ENCODE data around the gene IQCE. TPM values are rescaled to one million over a fixed set of nuclear protein-coding genes. Genes with fewer than 3 reads are reported as not detected.

Gene IQCE
- total RNA-seq, 1 experiment from 2014 or later = 21.4 TPM

GRCh38 chr7:2611922-2612321, 53.1 kb downstream of the IQCE start:
- DNase-seq (ENCODE audit: low read depth, low spot score) = no peak
- Histone ChIP-seq H3K27ac (ENCODE audit: low read depth, low read length) (no peak overlapping the region), H3K4me2 (ENCODE audit: low read length) (no peak overlapping the region), H3K36me3 (ENCODE audit: control insufficient read depth in 1 of 2, insufficient read depth in 2 of 2, low read length in 2 of 2) (no peaks in the 10 kb centered on the region), H3K9me2 (ENCODE audit: insufficient read depth) (no peaks in the 10 kb centered on the region), H3K4me1 (ENCODE audit: control insufficient read depth in 1 of 2, insufficient read depth in 2 of 2, low read length in 2 of 2) (peaks cover 3 to 11% of the 10 kb centered on the region in 2 experiments; a peak in 3 of 4 replicates), H3K4me3 (replicated peaks in 1 of 2; ENCODE audit: low read depth in 1 of 2, low read length in 2 of 2) (no peak overlapping the region), H3K27me3 (ENCODE audit: insufficient read depth, low read length) (no peaks in the 10 kb centered on the region), H3K9me3 (ENCODE audit: control insufficient read depth in 1 of 2, insufficient read depth in 1 of 2, low read depth in 1 of 2, low read length in 2 of 2) (no peaks in the 10 kb centered on the region), H2AFZ (ENCODE audit: low read depth, low read length, poor library complexity, severe bottlenecking) (no peak overlapping the region), H3K79me2 (ENCODE audit: insufficient read depth, low read length) (no peaks in the 10 kb centered on the region), H4K20me1 (ENCODE audit: insufficient read depth) (no peaks in the 10 kb centered on the region), H3K9ac (ENCODE audit: low read length) (no peak overlapping the region)
- no peak for ATAC-seq
- ChIA-PET RAD21 (ENCODE audit: low non-redundant PET in 1 of 2, low total read pairs in 2 of 2, uncharacterized antibody in 2 of 2, unreplicated experiment in 2 of 2) (no interaction called here), POLR2A (no interaction called here), CTCF (no interaction called here)
- BruUV-seq (replicated peaks) = no TSS peak
- intact Hi-C loops (cut with micrococcal nuclease) = no loop called here
- TF ChIP-seq CTCF (IDR thresholded peaks at IDR 0.05 in 2 of 3, conservative IDR thresholded peaks at IDR 0.05 in 1 of 3; ENCODE audit: borderline replicate concordance in 1 of 3, insufficient read depth in 1 of 3, low read depth in 2 of 3, low read length in 2 of 3) (no peak), REST (IDR thresholded peaks at IDR 0.05; ENCODE audit: low read depth) (no peak), RAD21 (IDR thresholded peaks at IDR 0.05; ENCODE audit: low read depth) (no peak), ATF3 (IDR thresholded peaks at IDR 0.05) (no peak), JUND (IDR thresholded peaks at IDR 0.05) (no peak), FOSL1 (IDR thresholded peaks at IDR 0.05; ENCODE audit: low read depth) (no peak), POLR2A (IDR thresholded peaks at IDR 0.05; ENCODE audit: borderline replicate concordance, extremely low read depth, insufficient read depth, insufficient read length) (no peak), POLR2AphosphoS5 (IDR thresholded peaks at IDR 0.05; ENCODE audit: low read depth, low read length) (no peak), TCF7L2 (IDR thresholded peaks at IDR 0.05; ENCODE audit: borderline replicate concordance, extremely low read depth, insufficient read depth, insufficient read length) (no peak)
